Peyer's patch (tissue), 4 donors: Measurements from ENCODE around the gene MARCHF9.

ENCODE experiments used
- CTCF ChIP-seq, 6 experiments: fragments of 450-650 bp in 4 of 6; fragments of 200-600 bp in 2 of 6; sonication (generic) in 1 of 6; IDR thresholded peaks; one replicate each; pipeline ENCODE4 v1.5.1; 2017 to 2019; ENCODE audit warnings: antibody characterized with exemption in 6 of 6, mild to moderate bottlenecking in 3 of 6, moderate library complexity in 1 of 6
- POLR2A ChIP-seq, 2 donors: fragments of 450-650 bp; IDR thresholded peaks; one replicate each; pipeline ENCODE4 v1.5.1; 2017; ENCODE audit warnings: antibody characterized with exemption in 2 of 2, mild to moderate bottlenecking in 2 of 2, moderate library complexity in 2 of 2

GRCh38 chr12:57782243-57782607 lies 27.3 kb downstream of the MARCHF9 start:
- no peak for TF ChIP-seq CTCF (IDR thresholded peaks at IDR 0.05)
- TF ChIP-seq POLR2A (IDR thresholded peaks at IDR 0.05) = no peak
